ENCODE data around the gene GNG12.

DNA sequence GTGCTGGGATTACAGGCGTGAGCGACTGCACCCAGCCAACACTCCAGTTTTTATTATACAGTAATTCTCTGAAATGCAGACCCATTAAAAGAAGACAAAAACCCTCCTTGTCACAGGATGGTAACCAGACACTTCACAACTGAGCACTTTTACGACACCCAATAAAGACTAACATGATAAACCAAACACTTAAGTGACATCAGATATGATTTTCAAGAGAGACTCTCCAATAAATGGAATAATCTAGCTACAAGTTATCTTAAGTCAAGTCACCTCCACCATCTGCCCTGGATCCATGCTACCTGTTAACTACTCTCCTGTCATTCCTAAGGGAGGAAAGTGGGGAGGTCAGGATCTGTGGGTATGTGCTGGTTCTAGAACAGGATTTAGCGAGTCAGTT lies 5.6 kb downstream of the GNG12 start:
- TF ChIP-seq, protein P1, sequence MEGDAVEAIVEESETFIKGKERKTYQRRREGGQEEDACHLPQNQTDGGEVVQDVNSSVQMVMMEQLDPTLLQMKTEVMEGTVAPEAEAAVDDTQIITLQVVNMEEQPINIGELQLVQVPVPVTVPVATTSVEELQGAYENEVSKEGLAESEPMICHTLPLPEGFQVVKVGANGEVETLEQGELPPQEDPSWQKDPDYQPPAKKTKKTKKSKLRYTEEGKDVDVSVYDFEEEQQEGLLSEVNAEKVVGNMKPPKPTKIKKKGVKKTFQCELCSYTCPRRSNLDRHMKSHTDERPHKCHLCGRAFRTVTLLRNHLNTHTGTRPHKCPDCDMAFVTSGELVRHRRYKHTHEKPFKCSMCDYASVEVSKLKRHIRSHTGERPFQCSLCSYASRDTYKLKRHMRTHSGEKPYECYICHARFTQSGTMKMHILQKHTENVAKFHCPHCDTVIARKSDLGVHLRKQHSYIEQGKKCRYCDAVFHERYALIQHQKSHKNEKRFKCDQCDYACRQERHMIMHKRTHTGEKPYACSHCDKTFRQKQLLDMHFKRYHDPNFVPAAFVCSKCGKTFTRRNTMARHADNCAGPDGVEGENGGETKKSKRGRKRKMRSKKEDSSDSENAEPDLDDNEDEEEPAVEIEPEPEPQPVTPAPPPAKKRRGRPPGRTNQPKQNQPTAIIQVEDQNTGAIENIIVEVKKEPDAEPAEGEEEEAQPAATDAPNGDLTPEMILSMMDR (IDR thresholded peaks at IDR 0.05), result no peak
- TF ChIP-seq, protein P2, sequence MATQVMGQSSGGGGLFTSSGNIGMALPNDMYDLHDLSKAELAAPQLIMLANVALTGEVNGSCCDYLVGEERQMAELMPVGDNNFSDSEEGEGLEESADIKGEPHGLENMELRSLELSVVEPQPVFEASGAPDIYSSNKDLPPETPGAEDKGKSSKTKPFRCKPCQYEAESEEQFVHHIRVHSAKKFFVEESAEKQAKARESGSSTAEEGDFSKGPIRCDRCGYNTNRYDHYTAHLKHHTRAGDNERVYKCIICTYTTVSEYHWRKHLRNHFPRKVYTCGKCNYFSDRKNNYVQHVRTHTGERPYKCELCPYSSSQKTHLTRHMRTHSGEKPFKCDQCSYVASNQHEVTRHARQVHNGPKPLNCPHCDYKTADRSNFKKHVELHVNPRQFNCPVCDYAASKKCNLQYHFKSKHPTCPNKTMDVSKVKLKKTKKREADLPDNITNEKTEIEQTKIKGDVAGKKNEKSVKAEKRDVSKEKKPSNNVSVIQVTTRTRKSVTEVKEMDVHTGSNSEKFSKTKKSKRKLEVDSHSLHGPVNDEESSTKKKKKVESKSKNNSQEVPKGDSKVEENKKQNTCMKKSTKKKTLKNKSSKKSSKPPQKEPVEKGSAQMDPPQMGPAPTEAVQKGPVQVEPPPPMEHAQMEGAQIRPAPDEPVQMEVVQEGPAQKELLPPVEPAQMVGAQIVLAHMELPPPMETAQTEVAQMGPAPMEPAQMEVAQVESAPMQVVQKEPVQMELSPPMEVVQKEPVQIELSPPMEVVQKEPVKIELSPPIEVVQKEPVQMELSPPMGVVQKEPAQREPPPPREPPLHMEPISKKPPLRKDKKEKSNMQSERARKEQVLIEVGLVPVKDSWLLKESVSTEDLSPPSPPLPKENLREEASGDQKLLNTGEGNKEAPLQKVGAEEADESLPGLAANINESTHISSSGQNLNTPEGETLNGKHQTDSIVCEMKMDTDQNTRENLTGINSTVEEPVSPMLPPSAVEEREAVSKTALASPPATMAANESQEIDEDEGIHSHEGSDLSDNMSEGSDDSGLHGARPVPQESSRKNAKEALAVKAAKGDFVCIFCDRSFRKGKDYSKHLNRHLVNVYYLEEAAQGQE (IDR thresholded peaks at IDR 0.05; ENCODE audit: insufficient read depth in 1 of 2, low read depth in 2 of 2, low read length in 1 of 2), result no peak
- TF ChIP-seq POLR2AphosphoS5 (IDR thresholded peaks at IDR 0.05; ENCODE audit: low read depth, low read length), result no peak
- TF ChIP-seq TCF7L2 (IDR thresholded peaks at IDR 0.05; ENCODE audit: low read depth, low read length), result no peak

Measured in Panc1 (cell line).